HG02588 (cell line): ENCODE measurements around the gene TTC23.

Experiments used
- ATAC-seq: cut with Tn5 transposase; IDR thresholded peaks from one replicate; pipeline ENCODE4 v1.9.1; 2021; ENCODE audit warnings: mild to moderate bottlenecking, moderate library complexity; ENCODE audit not compliant: unreplicated experiment

Gene TTC23

DNA sequence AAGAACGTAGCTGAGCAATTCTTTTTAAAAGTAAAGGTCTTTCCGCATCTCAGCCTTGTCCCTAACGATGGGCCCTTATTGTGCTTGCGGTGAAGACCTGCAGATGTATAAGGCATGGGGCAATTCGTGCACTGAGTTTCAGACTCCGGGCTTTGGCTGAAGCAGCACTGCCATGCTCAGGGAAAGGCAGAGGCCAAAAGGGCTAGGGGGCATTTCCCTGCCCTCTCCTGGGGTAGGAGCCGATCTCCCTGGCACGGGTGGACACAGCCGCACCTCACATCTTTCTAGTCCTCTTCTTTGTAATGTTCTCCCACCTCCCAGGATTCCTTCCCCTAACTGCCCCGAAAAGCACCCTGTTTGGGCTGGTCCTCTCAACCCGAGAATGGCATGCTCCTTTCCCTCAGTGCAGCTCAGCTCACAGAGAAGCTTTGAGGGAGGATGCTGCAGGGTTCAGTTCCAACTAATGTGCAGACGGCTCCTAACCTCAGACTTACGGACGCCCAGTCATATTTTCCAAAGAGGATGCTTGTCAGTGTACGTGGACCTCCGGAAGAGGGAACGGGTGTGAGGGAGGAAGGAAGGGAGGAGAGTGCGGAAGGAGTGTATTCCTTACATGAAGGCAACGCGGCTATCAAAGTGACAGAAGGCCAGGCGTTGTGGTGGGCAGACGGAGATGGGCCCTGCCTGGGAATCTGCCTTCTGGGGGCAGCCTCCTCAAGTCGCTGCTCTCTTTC is 83.3 kb downstream of the TTC23 start:
- no peak for ATAC-seq

DNA sequence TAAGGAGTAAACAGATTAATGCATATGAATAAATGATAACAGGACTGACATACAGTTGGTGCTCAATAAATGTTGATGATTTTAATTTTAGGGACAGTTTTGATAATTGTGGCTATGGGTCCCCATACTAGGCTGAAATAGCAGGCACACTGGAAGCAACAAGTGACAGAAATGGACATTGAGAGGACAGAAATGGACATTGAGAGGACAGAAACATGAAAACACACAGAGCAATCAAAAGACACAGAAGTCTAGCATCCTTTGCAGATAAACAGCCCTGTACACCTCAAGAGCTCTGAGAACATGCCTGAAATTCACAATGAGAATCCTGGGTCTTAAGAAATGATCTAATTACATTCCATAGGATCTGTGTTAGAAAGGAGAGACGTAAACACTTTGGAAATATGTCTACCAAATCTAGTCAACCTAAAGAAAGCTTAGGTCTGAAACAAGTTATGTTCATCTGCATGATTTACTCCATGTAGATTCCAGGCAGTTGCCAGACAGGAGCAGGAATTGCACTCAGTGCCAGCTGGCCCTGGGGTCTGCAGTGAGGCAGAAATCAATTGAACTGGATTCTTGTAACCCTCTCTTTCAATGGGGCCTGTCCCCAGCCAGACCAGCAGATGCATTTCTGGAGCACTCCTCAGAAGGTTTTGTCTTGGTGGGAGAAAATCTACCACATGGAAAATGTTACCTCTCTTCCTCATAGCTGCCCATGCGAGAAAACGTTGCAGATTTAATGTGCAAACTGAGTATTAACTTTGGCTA is 84.2 kb downstream of the TTC23 start:
- ATAC-seq: no peak

DNA sequence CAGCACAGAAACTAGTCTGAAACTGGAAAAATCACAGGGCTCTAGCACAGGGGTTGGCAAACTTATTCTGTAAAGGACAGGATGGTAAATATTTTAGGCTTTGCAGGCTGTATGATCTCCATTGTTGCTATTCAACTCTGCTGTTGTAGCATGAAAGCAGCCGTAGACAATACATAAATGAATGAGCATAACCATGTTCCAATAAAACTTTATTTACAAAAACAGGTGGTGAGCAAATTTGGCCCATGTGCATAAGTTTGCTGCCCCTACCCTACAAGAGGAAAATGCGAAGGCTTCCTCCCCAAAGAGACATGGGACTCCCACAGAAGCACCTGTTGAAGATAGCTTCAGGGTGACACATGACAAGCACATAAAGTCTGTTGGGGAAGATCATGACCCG is 85.3 kb downstream of the TTC23 start:
- ATAC-seq: no peak

DNA sequence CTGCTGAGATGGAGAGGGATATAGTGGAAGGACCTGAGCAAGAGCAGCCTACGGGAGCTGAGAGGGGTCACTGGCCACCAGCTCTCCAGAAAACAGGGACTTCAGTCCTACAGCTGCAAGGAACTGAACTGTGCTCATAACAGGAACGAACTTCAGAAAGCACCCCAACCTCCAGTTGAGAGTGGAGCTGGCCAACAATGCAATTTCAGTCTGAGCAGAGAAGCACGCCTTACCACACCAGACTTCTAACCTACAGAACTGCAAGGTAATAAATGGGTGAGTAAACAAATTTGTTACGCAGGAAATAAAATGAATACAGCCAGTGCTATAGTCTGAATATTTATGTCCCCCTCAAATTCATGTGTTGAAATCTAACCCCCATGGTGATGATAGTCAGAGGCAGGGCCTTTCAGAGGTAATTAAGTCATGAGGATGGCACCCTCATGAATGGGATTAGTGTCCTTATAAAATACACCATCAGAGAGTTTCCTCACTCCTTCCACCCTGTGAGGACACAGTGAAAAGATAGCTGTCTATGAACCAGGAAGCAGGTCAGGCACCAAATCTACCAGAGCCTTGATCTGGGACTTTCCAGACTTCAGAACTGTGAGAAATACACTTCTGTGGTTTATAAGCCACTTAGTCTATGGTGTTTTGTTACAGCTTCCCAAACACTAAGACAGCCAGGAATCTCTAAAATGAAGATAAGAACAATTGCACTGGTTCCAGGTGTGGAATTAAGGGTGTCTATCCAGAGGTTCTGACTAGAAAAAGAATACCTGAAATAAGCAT is 85.9 kb downstream of the TTC23 start:
- ATAC-seq: no peak

DNA sequence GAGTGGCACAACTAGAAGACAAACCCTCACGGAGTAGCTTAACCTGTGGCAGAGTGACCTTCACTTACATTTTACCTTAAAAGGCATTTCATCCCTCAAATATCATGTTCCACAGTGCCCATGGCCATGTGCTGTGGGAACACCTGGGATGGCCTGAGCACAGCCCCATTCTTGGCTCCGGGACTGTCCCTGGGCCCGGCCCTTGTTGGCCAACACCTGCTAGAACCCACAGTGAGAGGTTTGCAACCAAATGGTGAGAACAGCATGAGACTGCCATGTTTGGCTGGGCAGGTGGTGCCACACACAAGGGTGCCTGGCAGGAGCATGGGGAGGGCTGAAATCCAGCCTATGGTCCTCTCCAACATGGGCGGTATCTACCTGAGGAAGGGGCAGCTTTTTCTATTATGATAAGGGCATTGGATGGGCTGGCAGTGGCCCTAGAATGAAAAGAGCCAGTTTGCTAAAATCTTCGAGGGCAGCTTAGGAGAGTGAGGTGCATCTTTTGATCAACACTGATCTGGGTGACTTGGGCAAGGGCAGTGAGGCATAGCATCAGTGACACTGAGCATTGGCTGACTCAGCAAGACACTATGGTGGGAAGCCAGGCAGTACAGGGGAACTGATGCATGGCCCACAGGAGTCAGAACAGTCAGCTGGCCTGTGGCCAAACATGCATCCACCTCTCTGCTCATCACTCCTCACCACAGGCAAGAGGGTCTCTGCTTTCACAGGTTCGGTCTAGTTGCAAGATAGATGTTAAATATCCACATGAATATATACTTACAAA is 90.6 kb downstream of the TTC23 start:
- ATAC-seq: no peak

DNA sequence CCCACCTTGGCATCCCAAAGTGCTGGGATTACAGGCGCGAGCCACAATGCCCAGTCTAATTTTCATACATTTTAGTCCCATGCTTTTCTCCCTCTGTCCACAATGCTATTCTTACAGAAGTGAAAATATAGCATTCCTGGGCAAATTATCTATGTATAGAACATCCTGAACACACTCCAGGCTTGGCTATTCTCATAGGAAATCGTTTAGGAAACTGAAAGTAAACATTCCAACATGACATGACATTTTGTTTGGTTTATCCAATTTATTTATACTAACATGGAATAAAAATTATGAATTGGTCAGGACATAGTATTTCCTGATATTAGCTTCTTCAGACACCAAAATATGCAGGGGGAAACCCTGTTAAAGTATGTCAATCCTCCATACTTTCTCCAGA is 91.9 kb downstream of the TTC23 start:
- ATAC-seq: no peak

DNA sequence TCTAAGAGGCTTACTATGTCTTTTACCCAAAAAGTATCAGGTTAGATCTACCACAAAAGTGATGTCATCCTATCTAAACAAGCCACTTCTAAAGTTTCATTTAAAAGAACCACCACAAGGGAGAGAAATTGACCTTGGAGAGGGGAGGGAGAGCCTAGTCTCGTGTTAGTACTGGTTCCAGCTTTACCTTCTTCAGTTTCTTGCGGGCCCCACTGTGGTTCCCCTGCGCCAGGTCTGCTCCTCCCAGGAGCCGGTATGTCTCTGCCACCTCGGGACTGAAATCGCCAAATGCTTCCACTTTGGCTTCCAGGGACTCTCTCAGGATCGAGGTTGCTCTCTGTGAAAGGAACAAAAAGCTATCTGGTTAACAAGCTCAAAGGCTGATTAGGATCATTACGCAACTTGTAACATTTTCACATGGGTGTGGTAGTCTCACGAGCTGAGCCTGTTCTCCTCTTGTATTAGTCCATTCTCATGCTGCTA is 93.4 kb downstream of the TTC23 start:
- no peak for ATAC-seq

DNA sequence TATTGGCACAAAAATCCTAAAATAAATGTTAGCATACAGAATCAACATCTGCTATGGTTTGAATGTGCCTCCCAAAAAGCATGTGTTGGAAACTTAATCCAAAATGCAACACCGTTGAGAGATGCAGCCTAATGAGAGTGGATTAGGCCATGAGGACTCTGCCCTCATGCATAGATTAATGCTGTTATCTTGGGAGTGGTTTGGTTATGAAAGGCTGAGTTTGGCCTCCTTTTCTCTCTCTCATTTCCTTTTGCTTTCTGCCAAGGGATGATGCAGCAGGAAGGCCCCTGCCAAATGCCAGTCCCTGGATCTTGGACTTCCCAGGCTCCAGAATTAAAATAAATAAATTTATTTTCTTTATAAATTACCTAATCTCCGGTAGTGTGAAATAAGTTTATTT is 95.1 kb downstream of the TTC23 start:
- no peak for ATAC-seq

DNA sequence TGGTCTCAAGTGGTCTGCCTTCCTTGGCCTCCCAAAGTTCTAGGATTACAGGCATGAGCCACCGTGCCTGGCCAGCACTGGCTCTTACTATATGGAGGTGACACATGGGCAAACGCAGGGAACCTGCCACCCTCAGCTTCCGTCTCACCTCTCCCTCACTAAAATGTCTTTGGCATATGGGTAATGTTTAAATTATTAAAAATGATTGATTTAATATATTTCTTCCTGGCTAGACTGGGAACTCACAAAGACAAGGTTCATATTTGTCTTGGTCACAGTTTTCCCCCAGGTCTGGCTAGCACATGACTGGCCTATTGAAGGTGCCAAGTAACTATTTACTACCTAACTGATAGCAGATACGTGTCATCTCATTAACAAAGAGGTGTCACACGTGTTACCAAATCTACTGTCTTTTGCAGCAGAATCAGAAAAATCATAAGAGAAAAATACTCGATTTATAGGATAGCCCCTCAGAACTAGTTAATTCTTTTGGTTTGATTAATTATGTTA is 96.3 kb downstream of the TTC23 start:
- ATAC-seq: no peak

DNA sequence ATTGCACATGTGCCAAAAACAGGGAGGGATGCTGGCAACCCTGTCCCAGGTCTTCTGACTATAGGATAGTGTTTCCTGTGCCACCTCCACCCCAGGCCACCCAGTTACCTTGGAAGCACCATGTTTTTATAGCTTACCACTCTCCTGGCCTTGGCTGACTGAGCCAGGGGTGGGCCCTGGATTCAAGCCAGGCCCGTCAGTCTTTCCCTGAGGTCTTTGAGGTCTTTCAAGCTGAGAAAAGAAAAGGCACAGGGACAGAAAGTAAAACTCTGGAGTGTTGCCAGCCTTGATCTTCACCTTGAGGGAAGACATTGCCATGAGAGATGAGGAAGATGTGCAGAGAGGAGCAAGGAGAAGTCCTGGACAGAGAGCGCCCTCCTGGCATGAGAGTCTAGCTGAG is 98.2 kb downstream of the TTC23 start:
- no peak for ATAC-seq

DNA sequence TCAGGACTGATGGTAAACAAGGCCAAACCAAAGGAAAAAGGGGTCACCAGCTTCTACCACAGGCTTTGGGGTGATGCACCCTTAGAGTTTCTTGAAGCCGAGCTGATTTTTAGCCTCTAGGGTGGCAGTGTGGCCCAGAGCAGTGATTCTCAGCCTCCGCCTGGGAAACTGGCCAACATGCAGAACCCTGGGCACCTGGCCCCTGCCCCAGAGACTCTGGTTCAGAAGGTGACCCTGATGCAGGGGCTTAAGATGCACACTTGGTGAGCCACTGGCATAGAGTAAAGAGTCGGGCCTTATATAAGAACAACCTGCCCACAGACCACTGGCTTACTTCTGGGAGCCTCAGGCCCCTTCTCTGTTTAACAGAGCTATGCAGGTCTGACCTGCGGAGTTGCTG is 100.0 kb downstream of the TTC23 start:
- no peak for ATAC-seq

DNA sequence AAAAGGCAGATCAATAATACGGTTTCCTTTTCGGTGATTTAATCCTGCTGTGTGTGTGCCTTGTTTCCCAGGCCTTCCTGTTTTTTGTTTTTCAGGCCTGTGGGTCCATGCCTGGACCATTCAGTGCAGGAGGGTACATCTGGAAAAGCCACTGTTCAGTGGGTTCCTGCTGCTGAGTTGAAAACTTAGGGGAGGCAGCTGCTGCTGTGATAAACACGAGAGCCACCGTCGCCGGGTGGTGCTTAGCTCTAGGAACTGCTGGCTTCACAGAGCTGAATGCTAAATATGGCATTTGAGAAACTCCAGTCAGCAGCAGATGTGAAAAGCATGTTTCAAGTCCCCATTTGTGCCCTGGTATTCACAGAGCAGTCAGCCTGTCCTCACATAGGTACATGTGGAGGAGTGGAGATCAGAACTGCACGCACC is 100.5 kb downstream of the TTC23 start:
- ATAC-seq: no peak

DNA sequence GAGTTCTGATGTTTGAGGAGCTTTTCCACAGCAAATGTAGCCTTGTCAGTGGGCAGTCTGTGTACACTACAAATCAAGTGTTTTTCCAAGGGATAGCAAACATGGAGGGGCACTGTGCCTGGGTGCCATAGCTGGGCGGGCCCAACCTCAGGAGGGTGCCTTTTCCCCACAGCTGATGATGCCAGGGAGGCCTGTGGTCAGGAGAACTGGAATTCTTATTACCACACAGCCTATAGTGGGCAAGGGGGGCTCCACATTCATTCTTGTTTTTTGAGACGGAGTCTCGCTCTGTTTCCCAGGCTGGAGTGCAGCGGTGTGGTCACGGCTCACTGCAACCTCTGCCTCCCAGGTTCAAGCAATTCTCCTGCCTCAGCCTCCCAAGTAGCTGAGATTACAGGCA is 102.7 kb downstream of the TTC23 start:
- ATAC-seq: no peak

DNA sequence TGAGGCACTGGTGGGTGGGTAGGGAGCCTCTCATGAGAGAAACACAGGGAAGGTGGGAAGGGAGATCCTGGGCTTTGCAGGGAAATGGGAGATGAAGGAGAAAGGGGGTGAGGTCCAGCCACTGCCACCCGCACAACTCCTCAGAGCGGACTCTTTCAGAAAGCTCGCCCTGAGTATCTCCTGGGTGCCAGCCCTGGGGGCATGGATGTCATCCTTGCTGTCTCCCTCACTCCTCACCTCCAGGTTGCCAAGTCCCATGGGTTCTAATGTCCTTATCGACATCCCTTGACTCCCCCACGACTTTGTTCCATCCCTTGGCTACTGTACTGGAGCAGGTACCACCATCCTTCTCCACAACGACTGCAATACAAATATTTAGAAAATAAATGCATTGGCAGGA is 103.6 kb downstream of the TTC23 start:
- ATAC-seq: no peak

DNA sequence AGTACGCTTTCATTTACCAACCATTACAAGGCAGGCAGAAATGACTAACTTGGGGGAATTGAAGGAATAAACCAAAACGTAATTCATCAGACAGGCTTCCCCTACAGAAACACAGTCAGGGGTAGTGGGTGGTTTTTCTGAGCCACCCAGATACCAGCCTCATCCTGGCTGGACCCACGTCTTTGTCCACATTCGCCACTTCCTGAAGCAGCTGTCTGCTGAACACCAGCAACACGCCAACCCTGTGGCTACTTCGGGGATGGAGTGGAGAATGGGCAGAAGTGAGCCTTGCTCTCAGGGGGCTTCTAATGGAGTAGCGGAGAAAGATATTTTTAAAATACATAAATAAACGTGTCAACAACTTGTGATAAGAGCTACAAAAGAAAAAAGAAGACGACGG is 104.4 kb downstream of the TTC23 start:
- ATAC-seq: no peak

DNA sequence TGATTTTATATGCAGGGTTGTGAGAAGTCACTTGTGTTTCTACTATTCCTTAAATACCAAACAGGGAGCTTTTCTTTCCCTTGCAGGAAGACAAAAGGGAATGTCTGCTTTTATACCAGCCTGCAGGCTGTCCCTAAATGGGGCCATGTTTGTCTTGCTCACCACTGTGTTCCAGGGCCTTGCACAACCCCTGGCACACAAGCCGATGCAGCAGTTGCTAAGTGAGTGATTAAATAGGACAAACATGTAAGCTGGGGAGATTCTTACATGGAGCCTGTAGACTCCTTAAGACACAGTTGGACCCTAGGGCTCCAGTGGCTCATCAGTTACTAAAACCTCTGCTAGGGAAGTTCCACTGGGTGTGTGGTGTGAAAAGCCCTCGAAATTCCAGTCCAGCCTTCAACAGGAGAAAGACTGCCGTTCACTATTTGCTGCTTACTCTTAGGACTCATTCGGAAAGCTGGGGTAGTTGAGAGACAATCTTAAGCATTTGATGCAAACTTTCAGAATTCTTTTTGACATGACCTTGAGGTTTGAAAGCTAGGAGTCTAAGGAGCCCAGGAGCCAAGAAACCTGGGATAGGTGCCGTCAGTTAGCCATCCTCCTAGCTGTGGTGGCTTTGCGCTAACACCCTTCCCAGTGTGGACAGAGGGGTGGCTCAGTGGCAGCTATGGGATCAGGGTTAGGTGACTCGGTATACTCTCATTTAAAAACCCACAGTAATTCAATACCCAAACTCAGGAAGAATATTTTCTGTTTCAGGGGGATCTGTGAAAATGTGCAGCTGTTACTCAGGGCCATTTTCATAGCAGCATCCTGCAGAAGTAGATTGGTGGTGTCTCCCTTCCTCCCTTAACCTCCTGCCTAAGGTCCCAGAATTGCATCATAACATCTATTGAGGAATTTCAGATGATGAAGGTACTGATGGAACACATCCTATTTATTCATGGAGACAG is 105.4 kb downstream of the TTC23 start:
- ATAC-seq: no peak

DNA sequence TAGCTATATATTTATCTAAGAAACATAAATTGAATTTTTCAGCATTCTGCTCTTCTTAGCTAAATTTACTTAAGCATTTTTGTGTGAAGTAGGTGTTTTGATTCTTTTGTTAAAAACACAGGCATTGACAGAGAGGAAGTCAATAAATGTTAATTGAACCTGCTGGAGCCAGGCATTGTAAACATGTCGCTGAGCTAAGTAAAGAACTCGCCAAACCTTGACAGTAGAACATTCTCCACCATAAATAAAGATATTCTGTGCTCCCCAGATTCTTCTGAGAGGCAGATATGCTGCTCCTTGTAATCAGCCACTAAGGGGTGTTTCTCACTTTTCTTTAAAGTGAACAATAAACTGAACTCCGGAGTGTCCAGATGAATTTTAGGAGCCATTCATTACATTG is 106.1 kb downstream of the TTC23 start:
- no peak for ATAC-seq

DNA sequence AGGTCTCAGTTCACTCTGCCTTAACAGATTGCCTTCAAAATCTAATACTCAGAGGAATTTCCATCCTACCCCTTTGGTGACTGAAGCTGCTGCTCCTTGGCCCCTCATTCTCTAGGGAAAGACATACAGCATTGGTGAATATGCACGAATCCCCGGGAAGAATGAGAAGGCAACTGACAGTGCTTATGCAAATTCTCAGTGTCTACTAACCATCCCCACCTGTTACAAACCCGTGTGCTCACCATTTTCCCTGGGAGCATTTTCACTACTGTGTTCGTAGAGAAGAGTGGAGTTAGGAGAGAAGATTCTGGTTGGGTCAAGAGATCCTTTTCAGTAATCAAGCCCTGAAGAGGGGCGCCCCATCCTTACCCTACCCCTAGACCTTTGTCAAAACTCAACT is 106.8 kb downstream of the TTC23 start:
- ATAC-seq: no peak

DNA sequence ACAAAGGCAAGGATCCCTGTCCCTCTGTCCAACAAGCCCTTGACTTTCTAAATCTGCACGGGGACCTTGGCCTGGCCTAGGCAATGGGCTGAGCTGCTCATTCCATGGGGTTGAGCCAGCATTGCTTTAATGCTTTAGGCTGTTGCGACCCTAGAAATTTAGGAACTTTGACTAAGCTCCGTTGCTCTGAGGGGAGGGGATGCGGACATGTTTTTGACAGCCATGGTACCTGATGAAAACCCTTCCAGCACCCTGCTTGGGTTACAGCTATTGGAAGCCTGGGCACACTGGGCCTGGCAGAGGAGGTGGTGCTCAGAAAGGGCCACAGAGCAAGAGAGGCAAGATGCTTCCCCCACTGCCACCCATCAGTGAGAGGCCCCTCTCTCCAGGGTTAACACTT is 107.4 kb downstream of the TTC23 start:
- ATAC-seq: no peak

DNA sequence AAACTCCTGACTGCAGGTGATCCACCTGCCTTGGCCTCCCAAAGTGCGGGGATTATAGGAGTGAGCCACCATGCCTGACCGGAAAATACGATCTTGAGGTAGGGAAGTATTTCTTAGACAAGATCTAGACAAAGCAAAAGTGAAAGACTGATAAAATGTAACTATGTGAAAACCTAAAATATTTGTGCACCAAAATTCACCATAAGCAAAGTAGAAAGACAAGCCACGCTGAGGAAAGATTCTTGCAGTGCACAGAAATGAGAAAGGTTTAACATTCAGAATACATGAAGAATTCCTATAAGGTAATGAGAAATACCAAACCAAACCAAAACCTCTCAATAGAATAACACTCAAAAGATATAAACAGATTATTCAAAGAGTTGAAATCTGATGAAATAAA is 108.8 kb downstream of the TTC23 start:
- ATAC-seq: no peak
